GM23248 (cell line): ENCODE measurements around the gene TMOD3.

ENCODE experiments used
- EZH2 ChIP-seq: fragments of 200-600 bp; sonication (generic); IDR thresholded peaks from 2 replicates; pipeline ENCODE4 v1.6.1; 2018; ENCODE audit warnings: antibody characterized with exemption, mild to moderate bottlenecking; ENCODE audit not compliant: insufficient read depth, poor library complexity, severe bottlenecking
- EZH2phosphoT487 ChIP-seq: fragments of 200-600 bp; sonication (generic); IDR thresholded peaks from 2 replicates; pipeline ENCODE4 v1.6.1; 2018; ENCODE audit warnings: antibody characterized with exemption, moderate library complexity, mild to moderate bottlenecking, low read depth; ENCODE audit not compliant: insufficient read depth

DNA sequence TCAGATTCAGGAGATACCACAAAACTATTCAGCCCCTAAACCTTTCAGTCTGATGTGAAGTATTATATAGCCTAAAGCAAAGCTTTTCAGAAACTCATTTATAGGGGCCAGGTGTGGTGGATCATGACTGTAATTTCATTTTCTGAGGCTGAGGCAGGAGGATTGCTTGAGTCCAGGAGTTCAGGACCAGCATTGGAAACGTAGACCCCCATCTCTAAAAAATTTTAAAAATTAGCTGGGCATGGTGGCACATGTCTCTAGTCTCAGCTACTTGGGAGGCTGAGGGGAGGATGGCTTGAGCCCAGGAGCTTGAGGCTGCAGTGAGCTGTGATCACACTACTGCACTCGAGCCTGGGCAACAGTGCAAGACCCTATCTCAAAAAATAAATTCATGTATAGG, 60.0 kb downstream of the TMOD3 start:
- TF ChIP-seq EZH2 (no peak), EZH2phosphoT487 (no peak)
